HEK293 (cell line): ENCODE results near the gene GMDS.

ENCODE experiments used
- BCL6B ChIP-seq: fragments of 450-650 bp; formaldehyde crosslinking; IDR thresholded peaks from 2 replicates; pipeline ENCODE4 v1.5.1; 2017; ENCODE audit warnings: missing biosample characterization, missing genetic modification characterization
- FEZF1 ChIP-seq: fragments of 450-650 bp; formaldehyde crosslinking; IDR thresholded peaks from 2 replicates; pipeline ENCODE4 v1.5.1; 2016; ENCODE audit warnings: missing biosample characterization, missing genetic modification characterization
- GLI2 ChIP-seq: fragments of 450-650 bp; formaldehyde crosslinking; IDR thresholded peaks from 2 replicates; pipeline ENCODE4; 2017; ENCODE audit warnings: missing biosample characterization, missing genetic modification characterization, low read depth, borderline replicate concordance
- GLIS1 ChIP-seq: fragments of 450-650 bp; formaldehyde crosslinking; IDR thresholded peaks from 2 replicates; pipeline ENCODE4 v1.5.1; 2016; ENCODE audit warnings: missing biosample characterization, missing genetic modification characterization
- KLF1 ChIP-seq: fragments of 450-650 bp; formaldehyde crosslinking; IDR thresholded peaks from 2 replicates; pipeline ENCODE4 v1.5.1; 2016; ENCODE audit warnings: missing biosample characterization, missing genetic modification characterization
- KLF7 ChIP-seq: fragments of 450-650 bp; formaldehyde crosslinking; IDR thresholded peaks from 2 replicates; pipeline ENCODE4 v1.5.1; 2016; ENCODE audit warnings: missing biosample characterization, missing genetic modification characterization, borderline replicate concordance
- PBX3 ChIP-seq: sonication (generic); formaldehyde crosslinking; IDR thresholded peaks from 2 replicates; pipeline ENCODE4 v1.8.1; 2022; ENCODE audit warnings: mild to moderate bottlenecking, moderate library complexity, missing genetic modification reagents
- PRDM10 ChIP-seq: fragments of 450-650 bp; formaldehyde crosslinking; IDR thresholded peaks from 2 replicates; pipeline ENCODE4 v1.5.1; 2016; ENCODE audit warnings: missing biosample characterization, missing genetic modification characterization
- REPIN1 ChIP-seq: fragments of 450-650 bp; formaldehyde crosslinking; IDR thresholded peaks from 2 replicates; pipeline ENCODE4 v1.5.1; 2017; ENCODE audit warnings: missing biosample characterization, missing genetic modification characterization, low read depth
- SP7 ChIP-seq: fragments of 450-650 bp; formaldehyde crosslinking; IDR thresholded peaks from 2 replicates; pipeline ENCODE4 v1.5.1; 2016; ENCODE audit warnings: missing biosample characterization, missing genetic modification characterization
- ZBTB49 ChIP-seq: fragments of 450-650 bp; formaldehyde crosslinking; IDR thresholded peaks from 2 replicates; pipeline ENCODE4 v1.5.1; 2016; ENCODE audit warnings: missing biosample characterization, missing genetic modification characterization, low read depth
- ZFHX2 ChIP-seq: fragments of 450-650 bp; formaldehyde crosslinking; conservative IDR thresholded peaks from 2 replicates; pipeline ENCODE4 v1.5.1; 2016; ENCODE audit warnings: missing biosample characterization, missing genetic modification characterization
- ZFP69B ChIP-seq: fragments of 450-650 bp; formaldehyde crosslinking; IDR thresholded peaks from 2 replicates; pipeline ENCODE4 v1.5.1; 2016; ENCODE audit warnings: missing biosample characterization, missing genetic modification characterization
- ZNF2 ChIP-seq: fragments of 450-650 bp; formaldehyde crosslinking; IDR thresholded peaks from 2 replicates; pipeline ENCODE4 v1.5.1; 2016; ENCODE audit warnings: missing biosample characterization, missing genetic modification characterization
- ZNF292 ChIP-seq: fragments of 450-650 bp; formaldehyde crosslinking; IDR thresholded peaks from 2 replicates; pipeline ENCODE4 v1.5.1; 2016; ENCODE audit warnings: low read depth, missing biosample characterization, missing genetic modification characterization, borderline replicate concordance
- ZNF335 ChIP-seq: fragments of 450-650 bp; formaldehyde crosslinking; conservative IDR thresholded peaks from 2 replicates; pipeline ENCODE4 v1.5.1; 2016; ENCODE audit warnings: missing biosample characterization, missing genetic modification characterization
- ZNF354C ChIP-seq: fragments of 450-650 bp; formaldehyde crosslinking; IDR thresholded peaks from 2 replicates; pipeline ENCODE4 v1.5.1; 2016; ENCODE audit warnings: missing biosample characterization, missing genetic modification characterization, low read depth, borderline replicate concordance
- ZNF362 ChIP-seq: fragments of 450-650 bp; formaldehyde crosslinking; IDR thresholded peaks from 2 replicates; pipeline ENCODE4 v1.5.1; 2016; ENCODE audit warnings: missing biosample characterization, missing genetic modification characterization
- ZNF391 ChIP-seq: fragments of 450-650 bp; formaldehyde crosslinking; IDR thresholded peaks from 2 replicates; pipeline ENCODE4 v1.5.1; 2016; ENCODE audit warnings: low read depth, missing biosample characterization, missing genetic modification characterization, borderline replicate concordance
- ZNF423 ChIP-seq: fragments of 450-650 bp; formaldehyde crosslinking; IDR thresholded peaks from 2 replicates; pipeline ENCODE4 v1.5.1; 2016; ENCODE audit warnings: missing biosample characterization, missing genetic modification characterization
- ZNF623 ChIP-seq: fragments of 450-650 bp; formaldehyde crosslinking; IDR thresholded peaks from 2 replicates; pipeline ENCODE4 v1.5.1; 2016; ENCODE audit warnings: missing biosample characterization, missing genetic modification characterization
- ZNF654 ChIP-seq: fragments of 450-650 bp; formaldehyde crosslinking; IDR thresholded peaks from 2 replicates; pipeline ENCODE4 v1.5.1; 2016; ENCODE audit warnings: low read depth, missing biosample characterization, missing genetic modification characterization
- ZNF664 ChIP-seq: fragments of 450-650 bp; formaldehyde crosslinking; IDR thresholded peaks from 2 replicates; pipeline ENCODE4 v1.5.1; 2016; ENCODE audit warnings: missing biosample characterization, missing genetic modification characterization
- ZNF768 ChIP-seq: fragments of 450-650 bp; formaldehyde crosslinking; IDR thresholded peaks from 2 replicates; pipeline ENCODE4 v1.5.1; 2018; ENCODE audit warnings: missing biosample characterization, mild to moderate bottlenecking, missing genetic modification characterization
- ZNF837 ChIP-seq: fragments of 450-650 bp; formaldehyde crosslinking; IDR thresholded peaks from 2 replicates; pipeline ENCODE4 v1.5.1; 2016; ENCODE audit warnings: missing biosample characterization, missing genetic modification characterization
- ZNF843 ChIP-seq: fragments of 450-650 bp; formaldehyde crosslinking; IDR thresholded peaks from 2 replicates; pipeline ENCODE4 v1.5.1; 2016; ENCODE audit warnings: missing biosample characterization, missing genetic modification characterization
- TF ChIP-seq, protein P1 (sequence below): fragments of 450-650 bp; formaldehyde crosslinking; IDR thresholded peaks from 2 replicates; pipeline ENCODE4 v1.5.1; 2017; ENCODE audit warnings: missing biosample characterization, mild to moderate bottlenecking, missing genetic modification characterization, moderate library complexity
- TF ChIP-seq, protein P2 (sequence below): fragments of 450-650 bp; formaldehyde crosslinking; IDR thresholded peaks from 2 replicates; pipeline ENCODE4 v1.5.1; 2016; ENCODE audit warnings: missing biosample characterization, missing genetic modification characterization

Gene GMDS

DNA sequence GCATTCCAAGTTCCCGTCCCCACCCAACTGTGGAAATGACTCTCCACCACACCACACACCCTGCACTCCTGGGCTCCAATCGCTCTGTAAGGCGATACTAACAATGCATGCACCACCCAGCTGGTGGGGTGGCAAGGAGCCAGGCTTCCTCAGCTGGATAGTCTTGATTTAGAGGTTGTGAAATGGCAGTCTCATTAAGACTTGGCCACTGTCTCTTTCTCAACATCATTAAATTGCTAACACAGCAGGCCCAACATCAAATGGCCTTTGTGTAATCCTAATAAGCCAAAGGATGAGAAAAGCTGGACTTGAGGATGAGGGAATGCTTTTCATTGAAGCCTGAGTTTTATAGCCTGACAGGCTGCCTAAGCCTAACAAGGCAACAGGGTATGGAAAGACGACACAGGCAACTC, 223.7 kb downstream of the GMDS start (continued):
- TF ChIP-seq ZNF292 = no peak
- no peak for TF ChIP-seq ZFHX2 (tag by site-specific recombination)
- peak; percentile 94 for TF ChIP-seq ZNF843
- TF ChIP-seq, protein P1, sequence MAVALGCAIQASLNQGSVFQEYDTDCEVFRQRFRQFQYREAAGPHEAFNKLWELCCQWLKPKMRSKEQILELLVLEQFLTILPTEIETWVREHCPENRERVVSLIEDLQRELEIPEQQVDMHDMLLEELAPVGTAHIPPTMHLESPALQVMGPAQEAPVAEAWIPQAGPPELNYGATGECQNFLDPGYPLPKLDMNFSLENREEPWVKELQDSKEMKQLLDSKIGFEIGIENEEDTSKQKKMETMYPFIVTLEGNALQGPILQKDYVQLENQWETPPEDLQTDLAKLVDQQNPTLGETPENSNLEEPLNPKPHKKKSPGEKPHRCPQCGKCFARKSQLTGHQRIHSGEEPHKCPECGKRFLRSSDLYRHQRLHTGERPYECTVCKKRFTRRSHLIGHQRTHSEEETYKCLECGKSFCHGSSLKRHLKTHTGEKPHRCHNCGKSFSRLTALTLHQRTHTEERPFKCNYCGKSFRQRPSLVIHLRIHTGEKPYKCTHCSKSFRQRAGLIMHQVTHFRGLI (tag by site-specific recombination) = peak; percentile 18; the same call in 1 of the 2 replicates
- peak; percentile 99 for TF ChIP-seq FEZF1 (tag by site-specific recombination)
- TF ChIP-seq SP7 (tag by site-specific recombination) = peak; percentile 91
- TF ChIP-seq PBX3 (CRISPR knock-in tag) = no peak
- TF ChIP-seq GLIS1 (tag by site-specific recombination) = peak; percentile 46
- TF ChIP-seq REPIN1 (tag by site-specific recombination) = no peak
- TF ChIP-seq BCL6B = 0 out of 2 replicates have a peak, but pooled peaks have one; percentile 37
- no peak for TF ChIP-seq ZNF837
- TF ChIP-seq ZFP69B (tag by site-specific recombination) = peak; percentile 81
- no peak for TF ChIP-seq ZBTB49
- TF ChIP-seq KLF1 (tag by site-specific recombination) = peak; percentile 70; the same call in 1 of the 2 replicates
- peak; percentile 79 for TF ChIP-seq PRDM10 (tag by site-specific recombination)
- TF ChIP-seq ZNF2 (tag by site-specific recombination) = peak; percentile 89
- peak; percentile 63; the same call in 1 of the 2 replicates for TF ChIP-seq ZNF391 (tag by site-specific recombination)
- no peak for TF ChIP-seq ZNF354C
- no peak for TF ChIP-seq ZNF768 (tag by site-specific recombination)
- TF ChIP-seq ZNF335 (tag by site-specific recombination) = peak; percentile 34; the same call in 1 of the 2 replicates
- peak; percentile 71 for TF ChIP-seq ZNF423 (tag by site-specific recombination)
- TF ChIP-seq KLF7 (tag by site-specific recombination) = peak; percentile 78; the same call in 1 of the 2 replicates
- peak; percentile 38; the same call in 1 of the 2 replicates for TF ChIP-seq ZNF664 (tag by site-specific recombination)
- TF ChIP-seq ZNF362 (tag by site-specific recombination) = no peak
- no peak for TF ChIP-seq ZNF654 (tag by site-specific recombination)
- TF ChIP-seq, protein P2, sequence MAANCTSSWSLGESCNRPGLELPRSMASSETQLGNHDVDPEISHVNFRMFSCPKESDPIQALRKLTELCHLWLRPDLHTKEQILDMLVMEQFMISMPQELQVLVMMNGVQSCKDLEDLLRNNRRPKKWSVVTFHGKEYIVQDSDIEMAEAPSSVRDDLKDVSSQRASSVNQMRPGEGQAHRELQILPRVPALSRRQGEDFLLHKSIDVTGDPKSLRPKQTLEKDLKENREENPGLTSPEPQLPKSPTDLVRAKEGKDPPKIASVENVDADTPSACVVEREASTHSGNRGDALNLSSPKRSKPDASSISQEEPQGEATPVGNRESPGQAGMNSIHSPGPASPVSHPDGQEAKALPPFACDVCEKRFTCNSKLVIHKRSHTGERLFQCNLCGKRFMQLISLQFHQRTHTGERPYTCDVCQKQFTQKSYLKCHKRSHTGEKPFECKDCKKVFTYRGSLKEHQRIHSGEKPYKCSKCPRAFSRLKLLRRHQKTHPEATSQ = no peak
- TF ChIP-seq ZNF623 (tag by site-specific recombination) = peak; percentile 28; the same call in 1 of the 2 replicates
- TF ChIP-seq GLI2 = peak; percentile 78; the same call in 1 of the 2 replicates
